AML-193 (cell line): Measurements from ENCODE around the gene CDK3.
"Not testable (repeated sequence)": the region's sequence is repeated elsewhere in the genome, so short reads cannot be mapped to it uniquely, and the experiment has no call there.

Experiments used
- DNase-seq, 2 experiments: peaks; one replicate each; lab custom pipeline; 2025; lab: John Stamatoyannopoulos, UW

Gene CDK3

GRCh38 chr17:76000755-76001521 lies at the start of gene CDK3:
Gene CDK3 (plus strand): TSS chr17:76000855. CDS start chr17:76001426, 571 bp downstream.
- DNase-seq: no peak

- DNase-seq: no peak
These were observed 49.6 kb upstream of the CDK3 start for GRCh38 chr17:75950855-75951554.

- no peak for DNase-seq
These were observed 41.4 kb upstream of the CDK3 start for GRCh38 chr17:75959051-75959838.

- no peak for DNase-seq
These were observed 40.7 kb upstream of the CDK3 start for GRCh38 chr17:75959839-75960511.

- no peak for DNase-seq
These were observed 35.2 kb upstream of the CDK3 start for GRCh38 chr17:75965468-75965867.

- DNase-seq: not testable (repeated sequence)
These were observed 31.6 kb upstream of the CDK3 start for GRCh38 chr17:75969044-75969443.

- DNase-seq: peak; percentile 35 to 42
These were observed 30.6 kb upstream of the CDK3 start for GRCh38 chr17:75970011-75970523.

GRCh38 chr17:75970626-75971025 lies 30.0 kb upstream of the CDK3 start:
- DNase-seq: no peak

GRCh38 chr17:75975187-75975586 lies 25.5 kb upstream of the CDK3 start:
- not testable (repeated sequence) for DNase-seq

- no peak for DNase-seq
These were observed 24.9 kb upstream of the CDK3 start for GRCh38 chr17:75975757-75976174.

GRCh38 chr17:75976175-75976848 lies 24.3 kb upstream of the CDK3 start:
- DNase-seq: no peak

GRCh38 chr17:75978938-75979704 lies 21.5 kb upstream of the CDK3 start, which contains the start of the genes ACOX1 and TEN1:
Gene ACOX1 (minus strand): TSS chr17:75979166. CDS start chr17:75979073, 93 bp downstream.
Gene TEN1 (plus strand): TSS chr17:75979240. CDS start chr17:75986193, 6,953 bp downstream.
- DNase-seq: peak; percentile 98 to 99

- DNase-seq: peak; percentile 69 to 79
These were observed 20.9 kb upstream of the CDK3 start for GRCh38 chr17:75979705-75980187.

GRCh38 chr17:75980188-75981018 lies 20.3 kb upstream of the CDK3 start:
- DNase-seq: peak in 1 of 2 experiments; percentile 9

- no peak for DNase-seq
These were observed 19.5 kb upstream of the CDK3 start for GRCh38 chr17:75981019-75981615.

GRCh38 chr17:75983501-75984181 lies 17.0 kb upstream of the CDK3 start:
- DNase-seq: peak; percentile 26 to 46

GRCh38 chr17:75985986-75986385 lies 14.7 kb upstream of the CDK3 start:
- DNase-seq: no peak

GRCh38 chr17:75987041-75987440 lies 13.6 kb upstream of the CDK3 start:
- no peak for DNase-seq
